Activated CD4-positive, alpha-beta T cell treated with anti-CD3 and anti-CD28 coated beads, Interleukin-2, amount 10 ng/mL, durations not matched to agents 24 days and 14 days (primary cell): ENCODE data around the gene QRICH2. TPM values are rescaled to one million over a fixed set of nuclear protein-coding genes. Genes with fewer than 3 reads are reported as not detected.
A peak's percentile ranks its signal among the peaks of the same experiment; 100 is the strongest.

Experiments
- DNase-seq: peaks from one replicate; pipeline ENCODE4 v3.0.0; 2022
- H3K27ac Mint-ChIP-seq: one replicate; pipeline ENCODE4 v1.8.0; 2022; ENCODE audit warnings: mild to moderate bottlenecking, mixed read lengths
- H3K27me3 Mint-ChIP-seq: one replicate; pipeline ENCODE4 v1.8.0; 2022; ENCODE audit warnings: mixed read lengths
- H3K36me3 Mint-ChIP-seq: one replicate; pipeline ENCODE4 v1.8.0; 2022; ENCODE audit warnings: low read depth, mild to moderate bottlenecking, mixed read lengths
- H3K4me1 Mint-ChIP-seq: one replicate; pipeline ENCODE4 v1.8.0; 2021; ENCODE audit warnings: mixed read lengths
- H3K4me3 Mint-ChIP-seq: one replicate; pipeline ENCODE4 v1.8.0; 2022; ENCODE audit warnings: mild to moderate bottlenecking, moderate library complexity, mixed read lengths
- H3K9me3 Mint-ChIP-seq: one replicate; pipeline ENCODE4 v1.8.0; 2021; ENCODE audit warnings: mixed read lengths
- intact Hi-C: fragments of 100-400 bp; cut with micrococcal nuclease; formaldehyde crosslinking; loops from one replicate; pipeline ENCODE4 v1.15.1; 2023
- total RNA-seq: library from RNA; stranded (reverse); gene quantifications from 2 replicates; pipeline ENCODE4 v1.2.3, GENCODE V29; 2022

QRICH2 gene
- total RNA-seq, 1 donor from 2014 or later = 2.2 TPM

DNA sequence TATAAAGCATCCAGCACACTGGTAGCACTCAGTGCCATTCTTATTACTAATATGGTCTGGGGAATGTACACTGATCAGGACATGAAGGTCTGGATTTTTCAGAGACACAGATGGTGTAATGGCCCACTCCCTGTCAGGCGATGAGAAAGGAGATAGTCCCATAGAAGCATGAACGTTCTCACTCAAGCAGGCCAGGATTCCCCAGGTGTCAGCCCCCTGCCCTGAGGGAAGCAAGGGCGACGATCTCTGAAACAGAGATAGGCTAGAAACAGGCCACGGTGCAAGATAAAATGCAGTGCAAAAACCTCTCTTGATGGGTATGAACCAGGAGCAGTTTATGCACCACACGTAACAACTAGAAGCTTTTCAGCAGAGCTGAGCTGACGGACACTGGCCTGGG lies 35.0 kb upstream of the QRICH2 start:
- DNase-seq = no peak
- no peaks in the 10 kb centered on the region for H3K27me3 Mint-ChIP-seq
- H3K4me3 Mint-ChIP-seq = no peak overlapping the region
- intact Hi-C loops = no loop called here
- no peaks in the 10 kb centered on the region for H3K4me1 Mint-ChIP-seq
- no peak overlapping the region for H3K27ac Mint-ChIP-seq
- H3K36me3 Mint-ChIP-seq = peaks cover 36% of the 10 kb centered on the region
- no peaks in the 10 kb centered on the region for H3K9me3 Mint-ChIP-seq

DNA sequence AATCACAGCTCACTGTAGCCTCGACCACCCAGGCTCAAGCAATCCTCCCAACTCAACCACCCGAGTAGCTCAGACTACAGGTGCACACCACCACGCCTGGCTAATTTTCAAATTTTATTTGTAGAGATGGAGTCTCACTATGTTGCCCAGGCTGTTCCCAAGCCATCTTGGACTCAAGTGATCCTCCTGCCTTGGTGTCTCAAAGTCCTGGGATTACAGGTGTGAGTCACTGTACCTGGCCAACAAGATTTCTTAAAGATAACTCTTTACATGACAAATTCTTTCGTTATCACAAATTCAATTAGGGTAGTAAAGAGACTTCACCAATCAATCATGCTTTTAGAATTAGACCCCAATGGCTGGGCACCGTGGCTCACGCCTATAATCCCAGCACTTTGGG lies 33.2 kb upstream of the QRICH2 start:
- no peak overlapping the region for H3K4me3 Mint-ChIP-seq
- peaks cover 3% of the 10 kb centered on the region for H3K4me1 Mint-ChIP-seq
- H3K9me3 Mint-ChIP-seq = no peaks in the 10 kb centered on the region
- intact Hi-C loops = no loop called here
- H3K27me3 Mint-ChIP-seq = no peaks in the 10 kb centered on the region
- peaks cover 24% of the 10 kb centered on the region for H3K36me3 Mint-ChIP-seq
- no peak overlapping the region for H3K27ac Mint-ChIP-seq
- DNase-seq = no peak

DNA sequence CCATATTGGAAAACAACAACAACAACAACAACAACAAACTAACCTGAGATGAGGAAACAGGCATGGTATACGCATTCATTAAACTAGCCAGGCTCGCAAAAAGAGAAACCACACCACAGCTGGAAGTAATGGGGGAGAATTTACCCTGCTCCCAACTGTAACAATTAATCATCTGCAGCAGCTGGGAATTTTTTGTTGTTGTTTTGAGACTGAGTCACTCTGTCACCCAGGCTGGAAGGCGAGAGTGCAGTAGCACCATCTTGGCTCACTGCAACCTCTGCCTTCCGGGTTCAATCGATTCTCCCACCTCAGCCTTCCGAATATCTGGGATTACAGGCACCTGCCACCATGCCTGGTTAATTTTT lies 29.3 kb upstream of the QRICH2 start:
- no peak for DNase-seq
- Mint-ChIP-seq H3K27me3 (no peaks in the 10 kb centered on the region), H3K4me3 (no peak overlapping the region), H3K27ac (no peak overlapping the region), H3K4me1 (peaks cover 5% of the 10 kb centered on the region), H3K9me3 (no peaks in the 10 kb centered on the region), H3K36me3 (peaks cover 12% of the 10 kb centered on the region)
- intact Hi-C loops = no loop called here

DNA sequence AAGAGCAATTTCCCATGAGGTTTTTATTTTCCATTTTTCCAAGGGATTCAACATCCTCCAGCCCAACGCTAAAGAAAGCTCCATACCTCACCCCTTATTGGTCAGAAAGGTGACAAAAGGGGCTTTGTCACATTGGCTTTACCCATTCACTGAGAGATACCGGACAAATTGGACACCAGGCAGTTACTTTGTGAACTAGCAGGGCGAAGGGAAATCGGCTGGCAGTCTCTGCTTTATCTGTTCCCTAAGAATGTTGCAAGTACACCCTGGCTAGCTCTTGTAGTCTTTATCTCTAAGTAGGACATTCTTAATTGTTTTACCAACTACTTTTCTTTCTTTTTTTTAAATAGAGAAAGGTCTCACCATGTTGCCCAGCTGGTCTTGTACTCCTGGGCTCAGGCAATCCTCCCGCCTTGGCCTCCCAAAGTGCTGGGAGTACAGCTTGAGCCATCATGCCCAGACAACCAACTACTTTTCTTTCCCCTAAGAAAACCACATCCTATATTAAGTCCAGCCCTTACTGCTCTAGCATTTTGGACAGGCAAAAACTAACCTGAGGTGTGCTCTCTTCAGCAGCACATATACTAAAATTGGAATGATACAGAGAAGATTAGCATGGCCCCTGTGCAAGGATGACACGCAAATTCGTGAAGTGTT lies 28.8 kb upstream of the QRICH2 start:
- Mint-ChIP-seq H3K27me3 (no peaks in the 10 kb centered on the region), H3K9me3 (no peaks in the 10 kb centered on the region), H3K36me3 (peaks cover 11% of the 10 kb centered on the region), H3K27ac (no peak overlapping the region), H3K4me3 (no peak overlapping the region), H3K4me1 (peaks cover 5% of the 10 kb centered on the region)
- no peak for DNase-seq
- intact Hi-C loops = no loop called here

DNA sequence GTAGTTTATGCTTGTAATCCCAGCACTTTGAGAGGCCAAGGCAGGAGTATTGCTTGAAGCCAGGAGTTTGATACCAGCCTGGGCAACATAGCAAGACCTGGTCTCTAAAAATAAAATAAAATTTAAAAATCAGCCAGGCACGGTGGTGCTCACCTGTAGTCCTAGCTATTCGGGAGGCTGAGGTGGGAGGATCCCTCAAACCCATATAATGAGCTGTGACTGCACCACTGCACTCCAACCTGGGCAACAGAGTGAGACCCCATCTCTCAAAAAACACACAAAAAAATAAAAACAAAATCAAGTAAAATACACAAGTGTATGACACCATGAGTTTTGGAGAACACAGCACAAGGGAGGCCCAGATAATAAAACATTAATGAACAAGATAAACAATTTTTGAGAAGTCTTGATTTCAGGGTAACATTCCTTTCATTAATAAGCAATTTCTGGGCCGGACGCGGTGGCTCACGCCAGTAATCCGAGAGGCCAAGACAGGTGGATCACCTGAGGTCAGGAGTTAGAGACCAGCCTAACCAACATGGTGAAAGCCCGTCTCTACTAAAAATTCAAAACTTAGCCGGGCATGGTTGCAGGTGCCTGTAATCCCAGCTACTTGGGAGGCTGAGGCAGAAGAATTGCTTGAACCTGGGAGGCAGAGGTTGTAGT lies 27.8 kb upstream of the QRICH2 start:
- H3K4me3 Mint-ChIP-seq = no peak overlapping the region

DNA sequence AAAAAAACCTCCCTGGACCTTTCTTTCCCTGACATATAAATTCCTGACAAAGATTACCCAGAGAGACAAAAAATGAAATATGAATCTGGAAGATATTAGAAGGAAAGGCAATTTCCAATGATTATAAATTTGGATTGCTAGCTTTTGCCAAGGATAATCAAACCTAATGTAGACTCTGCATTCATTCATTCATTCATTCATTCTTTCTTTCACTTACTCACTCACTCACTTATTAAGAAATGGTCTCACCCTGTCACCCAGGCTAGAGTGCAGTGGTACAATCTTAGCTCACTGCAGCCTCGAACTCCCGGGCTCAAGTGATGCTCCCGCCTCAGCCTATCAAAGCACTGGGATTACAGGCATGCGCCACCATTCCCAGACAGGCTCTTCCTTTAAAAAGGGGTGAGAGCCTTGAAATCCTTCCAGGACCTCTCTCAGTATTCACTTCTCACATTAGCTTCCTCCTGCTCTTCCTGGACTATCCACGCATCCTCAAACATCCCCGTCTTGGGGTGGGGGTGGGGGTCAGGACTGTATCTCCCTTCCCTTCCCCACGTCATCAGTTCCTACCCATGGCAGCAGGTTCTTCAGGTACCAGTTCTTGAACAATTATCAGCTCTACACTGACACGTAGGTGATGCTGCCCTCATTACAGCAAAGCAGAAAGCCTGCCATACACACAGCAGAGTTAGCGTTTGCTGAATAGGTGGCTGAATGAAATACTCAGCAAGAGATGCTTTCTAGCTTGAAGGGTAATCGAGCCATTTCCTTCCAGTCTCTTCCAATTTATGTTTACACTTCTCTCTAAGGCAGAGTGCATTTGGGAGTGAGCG lies 25.8 kb upstream of the QRICH2 start:
- Mint-ChIP-seq H3K9me3 (no peaks in the 10 kb centered on the region), H3K27ac (no peak overlapping the region), H3K36me3 (peaks cover 12% of the 10 kb centered on the region), H3K27me3 (no peaks in the 10 kb centered on the region), H3K4me1 (peaks cover 5% of the 10 kb centered on the region), H3K4me3 (no peak overlapping the region)
- DNase-seq = no peak
- intact Hi-C loops = no loop called here

More for the DNA sequence above, 27.8 kb upstream of the QRICH2 start:
- H3K4me1 Mint-ChIP-seq = peaks cover 5% of the 10 kb centered on the region
- no peak for DNase-seq
- H3K36me3 Mint-ChIP-seq = peaks cover 8% of the 10 kb centered on the region
- no peaks in the 10 kb centered on the region for H3K9me3 Mint-ChIP-seq
- intact Hi-C loops = no loop called here
- H3K27me3 Mint-ChIP-seq = no peaks in the 10 kb centered on the region
- no peak overlapping the region for H3K27ac Mint-ChIP-seq

DNA sequence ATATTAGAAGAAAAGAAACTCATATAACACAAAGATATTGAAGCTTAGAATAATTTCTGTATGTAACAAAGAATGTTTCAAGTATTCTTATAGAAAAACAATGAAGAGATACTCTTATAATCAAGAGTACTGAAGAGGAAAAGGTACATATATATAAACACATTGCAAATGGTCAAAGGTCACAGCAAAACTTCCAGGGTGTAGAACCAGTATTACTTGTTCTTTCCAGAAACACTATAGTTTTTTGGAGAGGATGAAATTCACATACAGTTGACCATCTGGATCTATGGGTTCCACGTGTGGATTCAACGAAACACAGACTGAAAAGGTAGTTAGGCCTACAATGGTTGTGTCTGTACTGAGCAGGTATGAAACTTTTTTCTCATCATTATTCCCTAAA lies 23.0 kb upstream of the QRICH2 start:
- intact Hi-C loops = no loop called here
- no peaks in the 10 kb centered on the region for H3K9me3 Mint-ChIP-seq
- DNase-seq = no peak
- no peak overlapping the region for H3K27ac Mint-ChIP-seq
- no peaks in the 10 kb centered on the region for H3K27me3 Mint-ChIP-seq
- H3K4me3 Mint-ChIP-seq = no peak overlapping the region
- H3K36me3 Mint-ChIP-seq = peaks cover 24% of the 10 kb centered on the region
- H3K4me1 Mint-ChIP-seq = peaks cover 1% of the 10 kb centered on the region

DNA sequence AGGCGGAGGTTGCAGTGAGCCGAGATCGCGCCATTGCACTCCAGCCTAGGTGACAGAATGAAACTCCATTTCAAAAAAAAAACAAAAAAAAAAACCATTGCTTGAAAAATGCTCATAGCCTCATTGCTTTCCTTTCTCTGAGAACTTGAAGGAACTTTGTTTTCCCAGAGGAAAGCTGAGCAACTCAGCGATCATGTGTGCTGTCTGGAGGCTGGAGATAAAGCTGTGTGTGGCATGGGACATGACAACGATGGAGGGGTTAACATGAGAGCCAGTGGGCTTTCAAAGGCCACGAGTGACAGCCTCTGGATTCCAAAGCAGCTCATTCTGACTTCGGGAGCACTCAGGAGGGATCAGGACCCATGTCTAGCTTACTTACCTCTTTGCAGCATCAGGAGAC lies 21.6 kb upstream of the QRICH2 start:
- Mint-ChIP-seq H3K36me3 (peaks cover 26% of the 10 kb centered on the region), H3K27ac (no peak overlapping the region), H3K9me3 (no peaks in the 10 kb centered on the region), H3K4me1 (peaks cover 1% of the 10 kb centered on the region), H3K4me3 (no peak overlapping the region), H3K27me3 (no peaks in the 10 kb centered on the region)
- intact Hi-C loops = no loop called here
- DNase-seq = no peak

DNA sequence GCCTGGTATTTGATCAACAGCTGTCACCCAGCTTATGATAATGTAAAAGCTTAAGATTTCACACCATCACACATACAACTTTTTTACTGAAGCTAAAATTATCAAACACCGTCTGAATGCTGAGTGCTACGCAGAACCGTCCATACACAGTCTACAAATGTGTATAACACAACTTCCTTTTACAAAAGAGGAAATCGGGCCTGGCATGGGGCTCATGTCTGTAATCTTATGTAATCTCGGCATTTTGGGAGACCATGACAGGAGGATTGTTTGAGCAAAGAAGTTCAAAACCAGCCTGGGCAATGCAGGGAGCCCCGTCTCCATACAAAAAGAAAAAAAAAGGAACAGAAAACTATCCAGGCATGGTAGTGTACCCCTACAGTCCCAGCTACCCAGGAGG lies 19.6 kb upstream of the QRICH2 start:
- Mint-ChIP-seq H3K27ac (no peak overlapping the region), H3K4me1 (no peaks in the 10 kb centered on the region), H3K9me3 (no peaks in the 10 kb centered on the region), H3K27me3 (no peaks in the 10 kb centered on the region), H3K4me3 (no peak overlapping the region), H3K36me3 (peaks cover 33% of the 10 kb centered on the region)
- DNase-seq = no peak
- intact Hi-C loops = no loop called here

DNA sequence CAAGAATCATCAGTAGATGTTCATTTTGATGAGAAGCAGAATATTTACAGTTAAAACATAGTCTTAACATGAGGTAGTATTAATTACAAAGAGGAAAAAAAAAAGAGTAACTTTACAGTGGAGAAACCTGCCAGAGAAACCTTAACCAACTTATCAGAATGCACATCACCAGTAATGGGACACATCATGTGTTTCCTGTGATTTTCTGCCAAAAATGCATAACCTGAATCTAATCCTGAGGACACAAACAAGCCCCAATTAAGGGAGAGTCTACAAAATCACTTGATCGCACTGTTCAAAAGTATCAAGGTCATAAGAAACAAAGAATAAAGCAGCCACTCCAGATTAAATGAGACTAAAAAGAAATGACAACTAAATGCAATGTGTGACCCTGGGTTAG lies 18.2 kb upstream of the QRICH2 start:
- H3K4me1 Mint-ChIP-seq = no peaks in the 10 kb centered on the region
- H3K9me3 Mint-ChIP-seq = no peaks in the 10 kb centered on the region
- H3K4me3 Mint-ChIP-seq = no peak overlapping the region
- intact Hi-C loops = no loop called here
- DNase-seq = no peak
- H3K27me3 Mint-ChIP-seq = no peaks in the 10 kb centered on the region
- no peak overlapping the region for H3K27ac Mint-ChIP-seq
- peaks cover 32% of the 10 kb centered on the region for H3K36me3 Mint-ChIP-seq

DNA sequence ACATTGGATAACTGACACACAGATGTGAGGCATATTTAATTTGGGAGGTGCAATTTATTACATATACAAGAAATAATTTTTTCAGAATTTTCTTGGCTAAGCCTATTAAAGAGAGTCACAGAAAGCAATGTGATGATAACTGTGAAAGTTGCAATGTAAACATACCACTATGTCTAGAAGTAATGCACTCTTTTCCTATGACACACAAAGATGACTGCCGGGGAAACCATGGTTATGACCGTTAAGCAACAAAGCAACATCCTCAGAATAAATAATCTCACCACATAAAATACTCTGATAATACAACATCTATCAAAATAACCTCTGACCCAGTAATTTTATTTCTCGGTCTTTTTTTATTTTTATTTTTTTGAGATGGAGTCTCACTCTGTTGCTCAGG lies 10.5 kb upstream of the QRICH2 start:
- intact Hi-C loops = no loop called here
- Mint-ChIP-seq H3K27me3 (no peaks in the 10 kb centered on the region), H3K27ac (no peak overlapping the region), H3K4me3 (no peak overlapping the region), H3K4me1 (peaks cover 9% of the 10 kb centered on the region), H3K9me3 (no peaks in the 10 kb centered on the region), H3K36me3 (peaks cover 17% of the 10 kb centered on the region)
- DNase-seq = no peak

DNA sequence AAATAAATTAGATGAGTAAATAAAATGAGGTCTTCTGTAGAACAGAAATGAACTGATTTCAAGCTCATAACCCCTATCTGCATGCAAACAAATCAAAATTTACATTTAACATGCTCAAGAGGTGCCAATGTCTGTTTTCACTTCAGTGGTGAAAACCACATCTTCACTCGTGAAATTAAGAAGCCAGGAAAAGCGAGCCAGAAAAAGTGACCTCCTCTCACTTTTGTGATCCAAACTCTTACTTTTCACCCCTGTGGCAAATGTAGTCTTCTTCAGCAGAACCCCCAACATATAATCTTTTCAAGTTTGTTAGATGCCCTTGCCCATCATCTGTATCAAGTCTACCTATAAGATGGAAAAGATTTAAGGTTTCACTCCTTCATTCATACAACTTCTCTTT lies 9.5 kb upstream of the QRICH2 start:
- intact Hi-C loops = no loop called here
- peaks cover 17% of the 10 kb centered on the region for H3K36me3 Mint-ChIP-seq
- H3K4me1 Mint-ChIP-seq = peaks cover 12% of the 10 kb centered on the region
- H3K27me3 Mint-ChIP-seq = no peaks in the 10 kb centered on the region
- H3K27ac Mint-ChIP-seq = no peak overlapping the region
- DNase-seq = no peak
- H3K9me3 Mint-ChIP-seq = no peaks in the 10 kb centered on the region
- no peak overlapping the region for H3K4me3 Mint-ChIP-seq

DNA sequence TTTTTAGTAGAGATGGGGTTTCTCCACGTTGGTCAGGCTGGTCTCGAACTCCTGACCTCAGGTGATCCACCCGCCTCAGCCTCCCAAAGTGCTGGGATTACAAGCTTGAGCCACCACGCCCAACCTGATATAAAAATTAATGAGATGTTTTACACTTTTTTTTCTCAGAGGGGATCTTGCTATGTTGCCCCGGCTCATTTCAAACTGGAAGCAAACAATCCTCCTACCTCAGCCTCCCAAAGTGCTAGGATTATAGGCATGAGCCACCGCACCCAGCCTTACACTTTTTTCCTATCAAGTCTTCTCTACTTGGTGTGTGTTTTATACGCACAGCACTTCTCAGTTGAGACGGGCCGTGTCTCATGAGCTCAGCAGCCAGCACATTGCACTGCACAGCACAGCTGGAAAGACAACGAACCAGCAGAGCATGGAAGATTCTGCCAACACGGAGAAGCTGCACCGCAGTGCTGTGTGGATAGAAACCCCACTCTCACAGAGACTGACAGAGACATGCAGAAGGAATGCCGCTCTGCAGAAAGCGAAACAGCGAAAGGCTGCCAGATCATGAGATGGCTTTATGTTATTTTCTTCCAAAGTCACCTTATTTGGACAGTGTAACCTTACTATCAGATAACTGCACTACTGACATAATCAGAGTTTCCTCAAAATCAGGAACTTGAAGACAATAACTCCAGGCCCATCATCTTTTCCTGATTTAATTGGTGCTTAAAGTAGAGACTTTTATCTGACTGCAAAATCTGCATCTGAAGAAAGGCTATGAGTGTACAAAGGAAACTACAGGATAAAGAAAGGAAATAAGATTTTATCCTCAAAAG lies 6.5 kb upstream of the QRICH2 start:
- no peak overlapping the region for H3K4me3 Mint-ChIP-seq
- peaks cover 12% of the 10 kb centered on the region for H3K36me3 Mint-ChIP-seq
- peaks cover 12% of the 10 kb centered on the region for H3K4me1 Mint-ChIP-seq
- H3K27ac Mint-ChIP-seq = peak overlapping the region; percentile 11
- no peaks in the 10 kb centered on the region for H3K9me3 Mint-ChIP-seq
- intact Hi-C loops = no loop called here
- DNase-seq = no peak
- no peaks in the 10 kb centered on the region for H3K27me3 Mint-ChIP-seq

DNA sequence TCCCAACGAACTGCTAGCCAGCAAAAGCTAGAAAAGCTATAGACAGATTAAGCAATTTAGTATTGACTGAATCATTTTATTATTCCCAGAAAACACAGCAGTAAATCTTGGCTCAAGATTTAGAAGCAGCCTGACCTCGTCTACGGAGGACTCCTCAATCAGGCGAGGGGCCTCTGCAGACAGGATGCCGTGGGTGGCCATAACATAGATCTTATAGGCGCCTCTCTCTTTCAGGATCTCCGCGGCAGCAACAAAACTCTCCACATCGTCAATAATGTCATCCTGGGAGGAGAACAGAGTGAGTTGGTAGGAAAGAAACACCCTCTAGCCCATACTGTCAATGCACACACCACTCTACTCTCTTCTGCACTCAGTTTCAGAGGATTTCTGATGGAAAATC lies 4.7 kb upstream of the QRICH2 start:
- intact Hi-C loops = no loop called here
- no peak for DNase-seq
- Mint-ChIP-seq H3K4me3 (no peak overlapping the region), H3K4me1 (peaks cover 12% of the 10 kb centered on the region), H3K27me3 (no peaks in the 10 kb centered on the region), H3K36me3 (peaks cover 15% of the 10 kb centered on the region), H3K27ac (peak overlapping the region; percentile 30), H3K9me3 (no peaks in the 10 kb centered on the region)
